Measurements from ENCODE around the gene PTGR2.
"Not testable (repeated sequence)": the region's sequence is repeated elsewhere in the genome, so short reads cannot be mapped to it uniquely, and the experiment has no call there.

Gene PTGR2

GRCh38 chr14:73833034-73833433 lies 18.6 kb upstream of the PTGR2 start:
- Histone ChIP-seq H3K27me3 (ENCODE audit: insufficient read depth, low read depth, severe bottlenecking) (no peaks in the 10 kb centered on the region), H3K27ac (no peak overlapping the region), H3K36me3 (no peaks in the 10 kb centered on the region), H3K9me3 (ENCODE audit: severe bottlenecking) (no peaks in the 10 kb centered on the region), H3K4me3 (ENCODE audit: low read depth, low read length) (no peak overlapping the region)
- no peak for TF ChIP-seq CTCF (IDR thresholded peaks at IDR 0.05; ENCODE audit: low read depth, low read length)
- no peak for DNase-seq

- no peaks in the 10 kb centered on the region for H3K9me3 ChIP-seq (ENCODE audit: severe bottlenecking)
- H3K27me3 ChIP-seq (ENCODE audit: insufficient read depth, low read depth, severe bottlenecking): no peaks in the 10 kb centered on the region
- no peak for DNase-seq
- H3K36me3 ChIP-seq: no peaks in the 10 kb centered on the region
- no peak overlapping the region for H3K4me3 ChIP-seq (ENCODE audit: low read depth, low read length)
- H3K27ac ChIP-seq: no peak overlapping the region
- no peak for TF ChIP-seq CTCF (IDR thresholded peaks at IDR 0.05; ENCODE audit: low read depth, low read length)
Measured at GRCh38 chr14:73833530-73834260, 17.9 kb upstream of the PTGR2 start.

- no peaks in the 10 kb centered on the region for H3K27me3 ChIP-seq (ENCODE audit: insufficient read depth, low read depth, severe bottlenecking)
- H3K27ac ChIP-seq: no peak overlapping the region
- DNase-seq: no peak
- no peak overlapping the region for H3K4me3 ChIP-seq (ENCODE audit: low read depth, low read length)
- no peaks in the 10 kb centered on the region for H3K9me3 ChIP-seq (ENCODE audit: severe bottlenecking)
- TF ChIP-seq CTCF (IDR thresholded peaks at IDR 0.05; ENCODE audit: low read depth, low read length): no peak
- no peaks in the 10 kb centered on the region for H3K36me3 ChIP-seq
Measured at GRCh38 chr14:73834261-73834625, 17.4 kb upstream of the PTGR2 start.

GRCh38 chr14:73838293-73839034 lies 13.2 kb upstream of the PTGR2 start:
- H3K27ac ChIP-seq; H3K36me3 ChIP-seq; H3K4me3 ChIP-seq (ENCODE audit: low read depth, low read length): not testable (repeated sequence)

GRCh38 chr14:73842201-73842600 lies 9.4 kb upstream of the PTGR2 start:
- H3K4me3 ChIP-seq (ENCODE audit: low read depth, low read length): no peak overlapping the region
- TF ChIP-seq CTCF (IDR thresholded peaks at IDR 0.05; ENCODE audit: low read depth, low read length): no peak

More at GRCh38 chr14:73838293-73839034, 13.2 kb upstream of the PTGR2 start:
- not testable (repeated sequence) for H3K9me3 ChIP-seq (ENCODE audit: severe bottlenecking); DNase-seq; H3K27me3 ChIP-seq (ENCODE audit: insufficient read depth, low read depth, severe bottlenecking)

GRCh38 chr14:73842851-73843250 lies 8.8 kb upstream of the PTGR2 start:
- Histone ChIP-seq H3K27me3 (ENCODE audit: insufficient read depth, low read depth, severe bottlenecking) (no peaks in the 10 kb centered on the region), H3K9me3 (ENCODE audit: severe bottlenecking) (no peaks in the 10 kb centered on the region), H3K4me3 (ENCODE audit: low read depth, low read length) (no peak overlapping the region), H3K36me3 (no peaks in the 10 kb centered on the region), H3K27ac (no peak overlapping the region)
- no peak for DNase-seq
- no peak for TF ChIP-seq CTCF (IDR thresholded peaks at IDR 0.05; ENCODE audit: low read depth, low read length)

More at GRCh38 chr14:73842201-73842600, 9.4 kb upstream of the PTGR2 start:
- H3K36me3 ChIP-seq: no peaks in the 10 kb centered on the region
- no peak for DNase-seq
- H3K27me3 ChIP-seq (ENCODE audit: insufficient read depth, low read depth, severe bottlenecking): no peaks in the 10 kb centered on the region
- H3K27ac ChIP-seq: no peak overlapping the region
- H3K9me3 ChIP-seq (ENCODE audit: severe bottlenecking): no peaks in the 10 kb centered on the region
